ENCODE measurements around the gene VPS37D.

The VPS37D gene

DNA sequence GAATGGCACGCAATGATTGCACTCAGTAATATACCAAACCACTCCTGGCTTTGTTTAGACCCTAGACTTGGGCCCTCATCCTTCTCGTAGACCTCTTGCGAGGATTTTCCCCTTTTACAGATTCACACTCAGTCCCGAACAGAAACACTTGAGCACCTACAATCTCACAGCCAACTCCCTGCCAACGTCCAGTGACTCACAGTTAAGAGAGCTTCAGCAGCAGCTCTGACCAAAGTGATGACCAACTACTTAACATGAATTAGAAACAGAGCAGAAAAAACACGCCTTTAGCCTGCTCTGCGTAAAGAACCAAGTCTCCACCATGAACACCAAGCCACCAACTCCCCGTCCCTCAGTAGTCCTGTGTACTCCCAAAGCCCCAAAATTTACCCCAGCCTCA lies 13.4 kb downstream of the VPS37D start:
- DNase-seq: no peak

DNA sequence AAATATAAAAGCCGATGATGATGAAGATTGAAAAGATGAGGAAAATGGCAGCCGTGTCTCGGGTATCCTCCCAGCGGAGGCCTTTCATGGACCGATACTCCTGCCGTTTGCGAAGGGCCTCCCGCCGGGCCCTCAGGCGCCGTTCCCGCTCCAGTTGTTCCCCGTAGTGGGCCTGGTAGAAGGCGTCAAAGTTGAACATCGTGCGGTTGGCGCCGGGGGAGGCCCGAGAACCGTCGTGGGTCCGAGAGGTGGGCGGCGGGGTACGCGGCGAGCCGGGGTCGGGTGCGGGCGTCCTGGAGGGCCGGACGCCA lies 15.1 kb downstream of the VPS37D start:
- DNase-seq: no peak

DNA sequence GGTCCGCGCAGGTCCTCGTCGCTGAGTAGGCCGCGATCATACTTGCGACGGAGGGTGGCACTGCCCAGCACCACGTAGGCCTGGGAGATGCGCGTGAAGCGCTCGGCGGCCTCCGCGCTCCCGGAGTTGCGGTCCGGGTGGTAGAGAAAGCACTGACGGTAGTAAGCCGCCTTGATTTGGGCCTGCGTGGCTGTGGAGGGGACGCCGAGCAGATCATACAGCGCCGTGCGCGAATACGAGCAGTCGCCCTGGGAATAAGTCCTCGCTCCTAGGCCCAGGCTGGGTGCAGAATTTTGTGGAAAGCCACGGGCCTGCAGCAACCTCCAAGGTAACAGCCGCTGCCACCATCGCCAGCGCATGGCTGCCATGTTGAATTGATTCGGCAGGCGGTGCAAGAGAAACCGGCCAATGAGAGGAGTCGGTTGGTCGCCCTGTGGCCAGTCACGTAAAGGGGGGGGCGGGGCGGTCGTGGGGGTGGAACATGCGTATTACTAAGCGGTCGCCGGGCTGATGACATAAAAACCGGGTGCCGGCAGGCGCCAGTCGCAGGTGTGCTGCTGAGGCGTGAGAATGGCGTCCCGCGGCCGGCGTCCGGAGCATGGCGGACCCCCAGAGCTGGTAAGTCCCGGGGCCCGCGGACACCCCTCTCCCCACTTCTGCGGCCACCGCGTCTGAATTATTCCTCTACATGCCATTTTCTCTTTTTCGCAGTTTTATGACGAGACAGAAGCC lies 15.6 kb downstream of the VPS37D start, which contains the start of the genes BUD23 and DNAJC30:
BUD23 (plus strand) TSS at position 542 of the 732 bp plus-strand sequence; CDS start at position 571, 29 bp downstream.
DNAJC30 (minus strand) TSS at position 398 of the 732 bp plus-strand sequence; CDS start at position 368, 30 bp downstream.
- peak; percentile 96 for DNase-seq

DNA sequence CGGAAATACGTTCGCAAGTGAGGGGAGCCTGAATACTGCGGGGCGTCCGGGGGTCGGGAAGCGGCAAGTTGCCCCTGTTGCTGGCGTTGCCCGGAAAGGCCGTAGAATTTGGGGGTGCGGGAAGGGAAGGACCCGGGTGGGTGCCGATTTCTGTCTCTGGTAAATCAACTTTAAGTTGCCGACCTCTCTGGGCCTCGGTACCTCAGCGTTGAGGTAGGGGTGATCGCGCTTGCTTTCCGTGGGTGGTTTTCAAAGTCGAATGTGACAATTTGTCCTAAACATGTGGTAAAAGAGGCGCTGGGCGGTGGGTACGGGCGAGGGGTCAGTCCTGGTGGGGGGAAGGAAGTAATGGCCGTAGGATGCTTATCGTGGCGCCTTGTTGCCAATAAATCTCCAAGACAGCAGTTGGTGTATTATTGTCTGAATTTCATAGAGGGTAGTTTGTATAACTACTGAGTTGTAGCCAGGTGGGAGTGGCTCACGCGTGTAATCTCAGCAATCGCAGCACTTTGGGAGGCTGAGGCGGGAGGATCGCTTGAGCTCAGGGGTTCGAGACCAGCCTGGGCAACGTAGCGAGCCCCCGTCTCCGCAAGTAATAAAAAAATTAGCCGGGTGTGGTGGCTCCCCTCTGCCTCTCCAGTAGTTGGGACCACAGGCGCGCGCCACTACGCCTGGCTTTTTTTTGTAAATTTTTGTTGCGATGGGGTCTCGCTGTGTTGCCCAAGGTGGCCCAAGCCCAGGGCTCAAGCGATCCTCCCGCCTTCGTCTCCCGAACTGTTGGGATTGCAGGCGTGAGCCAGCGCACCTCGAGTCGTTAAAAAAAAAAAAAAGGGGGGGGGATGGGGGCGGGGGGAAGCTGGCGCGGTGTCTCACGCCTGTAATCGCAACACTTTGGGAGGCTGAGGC lies 16.4 kb downstream of the VPS37D start:
- no peak for DNase-seq

DNA sequence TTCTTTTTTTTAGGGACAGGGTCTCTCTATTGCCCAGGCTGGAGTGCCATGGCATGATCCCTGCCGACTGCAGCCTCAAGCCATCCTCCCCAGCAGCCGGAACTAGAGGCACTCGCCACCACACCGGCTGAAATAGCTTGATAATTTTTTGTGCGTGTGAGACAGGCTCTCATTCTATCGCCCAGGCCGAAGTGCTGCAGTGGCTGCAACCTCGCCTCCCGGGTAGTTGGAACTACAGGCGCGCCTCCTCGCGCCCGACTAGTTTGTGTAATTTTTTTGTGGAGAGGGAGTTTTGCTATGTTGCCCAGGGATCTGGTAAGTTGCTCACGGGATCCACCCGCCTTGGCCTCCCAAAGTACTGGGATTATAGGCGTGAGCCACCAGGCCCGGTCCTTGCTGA lies 17.7 kb downstream of the VPS37D start:
- DNase-seq: no peak

DNA sequence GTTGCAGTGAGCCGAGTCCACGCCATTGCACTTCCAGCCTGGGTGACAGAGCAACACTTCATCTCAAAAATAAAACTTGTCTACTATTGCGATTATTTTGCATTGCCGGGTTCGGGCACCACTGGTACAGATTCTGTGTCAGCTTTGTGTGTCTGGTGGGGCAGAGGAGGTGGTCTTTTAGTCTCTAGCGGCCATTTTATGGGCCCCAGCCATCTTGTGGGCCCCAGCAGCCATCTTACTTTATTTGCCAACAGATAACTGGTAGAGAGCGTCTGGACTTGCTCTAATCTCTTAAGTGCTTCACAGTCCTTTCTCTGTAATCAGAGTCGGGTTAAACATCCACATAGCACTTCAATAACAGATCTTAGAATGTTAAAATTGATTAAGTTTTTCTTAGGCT lies 20.7 kb downstream of the VPS37D start:
- no peak for DNase-seq

DNA sequence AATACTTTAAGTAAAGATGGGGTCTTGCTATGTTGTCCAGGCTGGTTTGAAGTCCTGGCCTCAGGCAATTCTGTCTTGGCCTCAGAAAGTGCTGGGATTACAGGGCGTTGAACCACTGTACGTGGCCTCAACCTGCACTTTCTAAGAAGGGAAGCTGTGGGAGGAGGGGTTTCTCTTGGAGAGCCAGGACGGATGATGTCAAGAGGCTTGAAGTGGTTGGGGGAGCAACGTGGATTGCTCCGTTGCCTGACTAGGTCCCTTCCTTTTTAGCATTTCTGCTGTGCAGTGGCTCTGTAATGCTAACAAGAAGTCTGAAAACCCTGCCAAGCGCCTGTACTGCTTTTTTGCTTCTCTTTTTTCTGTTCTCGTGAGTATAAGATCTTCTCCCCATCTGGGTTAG lies 23.0 kb downstream of the VPS37D start:
- DNase-seq: no peak

DNA sequence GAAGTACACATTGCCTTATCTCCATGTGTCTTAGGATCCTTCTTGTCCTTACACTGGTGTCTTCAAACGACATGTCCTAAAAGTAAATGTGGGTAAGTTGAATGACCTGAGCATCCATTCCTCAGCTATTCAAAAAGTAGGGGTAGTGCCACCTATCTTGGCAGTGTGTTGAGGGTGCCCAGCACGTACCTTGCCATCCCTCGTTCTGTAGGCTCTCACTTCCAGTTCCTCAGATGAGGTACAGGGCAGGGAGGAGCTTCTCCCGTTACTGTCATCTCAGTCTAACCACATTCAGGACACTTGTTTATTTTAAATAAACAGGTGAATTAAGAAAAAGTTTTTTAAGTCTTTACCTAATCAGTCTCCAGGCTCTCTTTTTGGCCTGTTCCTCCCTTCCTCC lies 28.7 kb downstream of the VPS37D start:
- DNase-seq: no peak

DNA sequence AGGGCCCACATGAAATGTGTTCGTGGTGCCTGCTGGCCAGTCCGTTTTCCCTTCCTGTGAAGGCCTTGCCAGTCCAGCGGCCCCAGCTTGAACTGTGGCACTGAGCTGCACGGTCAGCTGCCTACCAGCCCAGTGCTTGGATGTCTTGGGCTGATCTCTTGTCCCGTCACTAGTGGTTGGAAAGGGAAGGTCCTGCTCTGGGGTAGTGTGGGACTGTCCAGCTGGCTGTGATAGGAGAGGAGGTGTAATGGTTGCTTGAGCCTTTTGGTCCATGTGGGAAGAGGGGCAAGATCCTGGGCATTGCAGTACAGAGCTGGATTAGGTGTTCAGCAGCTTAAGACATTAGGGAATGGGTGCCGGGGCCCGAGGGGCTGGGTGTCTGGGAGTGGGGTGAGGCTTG lies 30.8 kb downstream of the VPS37D start:
- DNase-seq: no peak

DNA sequence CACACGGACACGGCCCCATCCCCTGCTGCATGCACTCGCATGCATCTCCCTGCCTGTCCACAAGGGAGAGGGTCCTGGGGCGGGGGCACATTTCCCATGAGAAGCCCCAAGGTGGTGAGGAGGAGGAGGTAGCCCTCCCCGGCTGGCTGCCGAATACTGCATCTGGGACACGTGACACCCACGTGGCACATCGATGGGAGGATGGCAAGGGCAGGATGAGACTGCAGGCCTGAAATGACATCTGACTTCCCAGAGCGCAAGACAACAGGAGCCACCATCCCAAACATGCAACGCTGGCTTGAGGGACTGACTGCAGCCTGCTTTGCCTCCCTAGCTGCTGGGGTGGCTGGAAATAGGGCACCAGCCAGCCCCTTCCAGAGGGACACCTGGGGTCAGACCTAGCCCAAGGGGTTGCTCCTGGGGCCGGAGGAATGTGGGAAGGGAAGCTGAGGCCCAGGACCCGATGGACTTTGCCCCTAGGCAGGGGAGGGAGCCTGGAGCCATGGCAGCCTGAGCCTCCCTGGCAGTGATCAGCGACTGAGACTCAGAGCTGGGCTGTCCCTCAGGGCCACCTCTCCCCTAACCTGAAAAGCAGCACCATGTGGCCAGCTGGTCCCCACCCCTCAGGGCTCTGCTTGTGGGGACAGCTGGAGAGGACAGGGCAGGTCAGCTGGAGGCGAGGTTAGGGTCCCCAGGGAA lies 31.9 kb downstream of the VPS37D start:
- no peak for DNase-seq

DNA sequence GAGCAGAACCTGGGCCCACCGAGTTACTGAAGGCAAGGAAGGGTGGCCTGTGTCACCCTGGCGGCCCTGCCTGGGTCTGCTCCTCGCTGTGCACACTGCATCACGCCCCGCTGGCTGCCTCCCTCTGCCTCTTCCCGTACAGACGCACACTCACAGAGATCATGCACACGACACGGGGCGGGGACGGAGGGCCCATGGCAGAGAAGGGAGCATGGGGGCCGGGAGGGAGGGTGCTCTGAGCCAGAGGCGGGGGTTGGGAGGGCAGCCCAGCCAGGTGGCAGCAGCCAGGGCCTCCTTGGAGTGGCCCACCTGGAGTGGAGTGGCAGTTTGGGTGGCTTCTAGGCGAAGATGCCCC lies 32.4 kb downstream of the VPS37D start:
- DNase-seq: no peak

DNA sequence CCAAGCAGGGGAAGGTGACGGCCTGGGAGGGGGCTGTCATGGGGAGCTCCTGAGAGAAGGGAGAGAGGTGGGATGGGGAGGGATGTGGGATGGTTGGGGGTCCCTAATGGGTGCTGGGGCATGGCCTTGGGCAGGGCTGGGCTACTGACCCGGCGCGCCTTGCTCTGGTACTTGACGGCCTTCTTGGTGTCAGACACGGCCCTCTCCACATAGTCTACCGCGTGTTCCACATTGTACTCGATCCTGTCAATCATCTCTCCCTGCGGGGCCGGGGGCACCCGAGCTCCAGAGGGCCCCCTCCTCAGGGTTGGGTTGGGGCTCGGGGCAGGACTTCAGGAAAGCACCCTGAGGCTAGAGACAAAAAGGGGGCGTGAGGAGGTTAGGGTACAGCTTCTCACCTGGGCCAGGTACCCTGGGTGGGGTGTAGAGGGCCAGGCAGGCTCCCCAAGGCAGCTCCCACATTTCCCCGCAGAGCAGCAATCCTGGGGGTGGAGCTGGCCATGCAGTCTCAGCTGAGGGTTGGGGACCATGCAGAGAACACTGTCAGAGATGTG lies 33.0 kb downstream of the VPS37D start:
- DNase-seq: no peak

DNA sequence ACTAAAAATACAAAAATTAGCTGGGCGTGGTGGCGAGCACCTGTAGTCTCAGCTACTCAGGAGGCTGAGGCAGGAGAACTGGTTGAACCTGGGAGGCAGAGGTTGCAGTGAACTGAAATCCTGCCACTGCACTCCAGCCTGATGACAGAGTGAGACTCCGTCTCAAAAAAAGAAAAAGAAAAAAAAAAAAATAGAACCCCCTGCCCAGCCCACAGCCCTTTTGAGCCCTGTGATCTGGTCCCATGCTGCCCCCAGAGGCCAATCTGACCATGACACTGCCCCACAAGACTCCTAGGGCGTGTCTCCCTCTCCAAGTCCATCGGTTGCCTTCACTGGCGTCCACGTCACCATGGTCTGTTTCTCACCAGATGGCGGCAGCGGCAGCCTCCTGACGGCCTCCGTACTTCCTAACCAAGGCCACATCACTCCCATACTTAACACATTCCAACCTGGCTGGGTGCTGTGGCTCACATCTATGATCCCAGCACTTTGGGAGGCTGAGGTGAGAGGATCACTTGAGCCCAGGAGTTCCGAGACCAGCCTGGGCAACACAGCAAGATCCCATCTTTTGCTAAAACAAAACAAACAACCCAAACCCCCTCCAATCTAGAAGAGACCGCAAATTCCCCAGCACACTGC lies 33.8 kb downstream of the VPS37D start:
- DNase-seq: peak; percentile 28

DNA sequence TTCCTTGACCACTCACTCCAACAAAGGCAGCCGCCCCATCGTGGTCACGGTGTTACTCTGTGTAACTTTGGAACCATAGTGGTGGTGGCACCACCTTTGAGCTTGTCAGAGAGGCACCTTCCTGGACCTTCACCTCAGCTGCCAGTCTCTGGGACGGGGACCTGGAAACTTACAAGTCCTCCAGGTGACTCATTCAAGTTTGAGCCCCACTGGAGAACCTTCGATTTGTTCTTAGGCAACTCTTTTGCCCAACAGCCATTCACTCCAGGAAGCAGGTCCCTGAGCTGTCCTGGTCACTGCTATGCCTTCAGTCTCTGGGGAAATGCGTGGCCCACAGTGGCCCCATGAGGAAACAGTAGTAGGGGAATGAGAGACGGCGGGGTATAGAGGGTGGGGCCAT lies 34.6 kb downstream of the VPS37D start:
- no peak for DNase-seq

DNA sequence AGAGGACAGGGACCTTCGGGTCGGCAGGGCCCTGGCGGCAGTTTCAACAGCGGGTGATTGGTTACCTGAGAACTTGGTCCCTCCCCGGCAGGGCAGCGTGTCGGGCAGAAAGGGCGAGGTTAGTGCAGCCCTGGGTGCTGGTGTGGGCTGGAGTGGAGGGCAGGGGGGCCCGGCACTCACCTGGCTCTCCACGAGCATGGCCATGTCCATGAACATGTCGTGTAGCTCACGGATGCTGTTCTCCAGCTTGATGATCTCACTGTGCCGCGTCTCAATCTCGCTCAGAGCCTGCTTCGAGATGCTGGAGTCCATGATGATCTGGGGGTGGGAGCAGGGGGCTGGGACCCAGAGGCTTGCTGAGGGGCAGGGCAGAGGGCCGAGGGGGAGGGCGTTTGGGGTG lies 35.0 kb downstream of the VPS37D start:
- DNase-seq: no peak

DNA sequence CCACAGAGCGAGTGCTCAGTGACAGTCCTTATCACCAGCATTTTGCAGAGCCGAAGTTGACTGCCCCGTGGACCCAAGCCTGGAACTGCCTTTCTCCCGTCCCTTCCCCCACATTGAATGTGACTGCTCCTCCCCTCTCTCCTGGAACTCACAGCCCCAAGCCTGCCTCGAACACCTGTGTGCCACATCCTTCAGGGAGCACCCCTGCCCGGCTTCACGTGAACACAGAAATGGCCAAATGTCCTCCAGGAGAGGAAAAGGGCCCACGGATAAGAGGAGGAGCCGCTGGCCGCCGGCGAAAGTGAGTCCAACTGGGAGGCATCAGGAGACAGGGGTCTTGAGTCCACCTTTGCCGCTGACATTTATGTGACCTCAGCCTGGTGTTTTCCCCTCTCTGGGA lies 35.6 kb downstream of the VPS37D start:
- no peak for DNase-seq

DNA sequence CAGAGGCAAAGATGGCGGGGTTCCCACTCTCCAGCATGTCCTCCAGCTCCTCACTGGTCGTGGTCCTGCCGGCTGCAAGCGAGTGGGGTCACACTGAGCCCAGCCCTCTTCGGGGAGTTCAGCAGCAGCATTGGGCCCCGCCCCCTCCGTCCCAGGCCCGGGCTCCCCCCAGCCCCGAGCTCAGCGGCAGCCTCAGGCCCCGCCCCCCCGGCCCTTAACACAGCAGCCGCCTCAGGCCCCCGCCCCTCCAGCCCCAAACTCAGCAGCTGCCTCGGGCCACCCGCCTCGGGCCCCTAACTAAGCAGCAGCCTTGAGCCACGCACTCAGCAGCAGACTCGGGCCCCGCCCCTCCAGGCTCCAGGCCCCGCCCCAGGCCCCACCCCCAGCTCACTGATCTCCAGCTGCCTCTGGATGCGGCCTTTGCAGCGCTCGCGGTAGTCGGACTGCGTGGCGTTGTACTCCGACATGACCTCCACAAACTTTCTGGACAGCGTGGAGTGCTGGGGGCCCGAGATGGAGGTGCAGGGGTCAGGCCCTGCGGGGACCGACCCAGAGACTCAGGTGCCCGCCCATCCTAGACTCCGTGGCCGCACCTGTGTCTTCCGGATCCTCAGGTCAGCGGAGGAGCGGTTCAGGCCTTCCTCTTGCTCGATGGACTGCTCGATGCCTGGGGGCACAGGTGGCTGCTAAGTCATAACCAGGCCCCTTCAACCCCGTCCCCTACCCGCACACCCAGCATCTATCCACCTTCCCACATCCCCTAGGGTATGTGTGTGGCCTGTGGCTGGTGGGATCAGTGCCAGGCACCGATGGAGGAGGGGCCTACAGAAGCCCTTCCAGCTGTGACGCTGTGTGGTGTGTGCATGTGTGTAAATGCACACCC lies 36.4 kb downstream of the VPS37D start:
- peak; percentile 34 for DNase-seq

DNA sequence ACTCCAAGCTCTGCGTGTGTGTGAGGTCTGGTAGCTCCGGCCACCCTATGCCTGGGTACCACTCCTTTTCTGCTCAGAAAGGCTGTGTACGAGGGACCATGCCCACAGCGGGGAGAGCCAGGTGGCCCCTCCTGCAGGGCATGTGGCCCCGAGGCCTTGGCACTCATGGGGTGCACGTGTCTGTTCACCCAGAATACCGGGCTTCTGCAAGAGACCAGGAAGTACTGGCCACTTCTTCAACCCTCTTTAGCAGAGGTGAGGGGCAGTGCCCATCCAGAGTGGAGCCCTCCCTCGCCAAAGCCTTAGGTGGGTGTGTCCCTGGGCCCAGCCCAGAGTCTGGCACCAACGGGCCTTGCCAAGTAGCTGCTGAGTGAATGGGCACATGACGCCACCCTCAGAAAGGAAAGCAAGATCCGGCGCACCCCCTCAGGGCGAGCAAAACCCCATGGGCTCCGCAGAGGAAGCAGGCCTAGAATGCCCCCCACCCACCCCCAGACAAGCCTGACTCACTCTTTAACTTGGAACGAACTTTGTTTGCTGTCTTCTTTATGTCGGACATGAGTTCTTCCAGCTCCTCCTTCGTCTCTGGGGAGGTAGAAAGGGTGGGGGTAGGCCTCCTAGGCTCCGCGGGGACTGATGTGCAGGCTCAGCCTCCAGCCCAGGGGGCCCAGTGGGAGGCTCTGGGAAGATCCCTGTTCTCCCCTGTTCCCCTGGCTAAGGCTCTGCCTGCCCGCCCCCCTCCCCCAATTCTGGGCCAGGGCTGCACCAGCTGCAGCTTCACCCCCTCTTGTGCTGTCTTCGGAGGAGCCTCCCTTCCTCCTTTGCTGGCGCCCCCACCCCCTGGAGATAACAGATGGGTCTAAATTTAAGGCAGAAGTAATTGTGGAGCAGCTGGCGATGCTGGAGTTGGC lies 37.3 kb downstream of the VPS37D start:
- no peak for DNase-seq

DNA sequence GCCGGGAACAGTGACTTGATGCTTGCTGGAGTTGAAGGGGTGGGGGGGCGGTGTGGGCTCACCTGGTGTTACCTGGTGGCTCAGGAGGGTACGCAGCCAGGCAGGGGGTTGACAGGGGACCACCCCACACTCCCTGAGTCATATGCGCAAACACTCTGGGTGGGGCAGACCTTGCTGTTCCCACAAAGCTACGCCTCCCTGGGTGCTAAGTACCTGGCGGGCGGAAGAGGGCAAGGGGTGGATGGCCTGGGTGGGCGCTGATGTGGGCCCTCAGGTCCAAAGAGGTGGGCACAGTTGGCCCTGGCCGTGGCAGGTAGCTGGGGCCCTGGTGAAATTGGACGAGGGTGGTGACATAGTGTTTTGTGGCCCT lies 37.9 kb downstream of the VPS37D start:
- DNase-seq: no peak

DNA sequence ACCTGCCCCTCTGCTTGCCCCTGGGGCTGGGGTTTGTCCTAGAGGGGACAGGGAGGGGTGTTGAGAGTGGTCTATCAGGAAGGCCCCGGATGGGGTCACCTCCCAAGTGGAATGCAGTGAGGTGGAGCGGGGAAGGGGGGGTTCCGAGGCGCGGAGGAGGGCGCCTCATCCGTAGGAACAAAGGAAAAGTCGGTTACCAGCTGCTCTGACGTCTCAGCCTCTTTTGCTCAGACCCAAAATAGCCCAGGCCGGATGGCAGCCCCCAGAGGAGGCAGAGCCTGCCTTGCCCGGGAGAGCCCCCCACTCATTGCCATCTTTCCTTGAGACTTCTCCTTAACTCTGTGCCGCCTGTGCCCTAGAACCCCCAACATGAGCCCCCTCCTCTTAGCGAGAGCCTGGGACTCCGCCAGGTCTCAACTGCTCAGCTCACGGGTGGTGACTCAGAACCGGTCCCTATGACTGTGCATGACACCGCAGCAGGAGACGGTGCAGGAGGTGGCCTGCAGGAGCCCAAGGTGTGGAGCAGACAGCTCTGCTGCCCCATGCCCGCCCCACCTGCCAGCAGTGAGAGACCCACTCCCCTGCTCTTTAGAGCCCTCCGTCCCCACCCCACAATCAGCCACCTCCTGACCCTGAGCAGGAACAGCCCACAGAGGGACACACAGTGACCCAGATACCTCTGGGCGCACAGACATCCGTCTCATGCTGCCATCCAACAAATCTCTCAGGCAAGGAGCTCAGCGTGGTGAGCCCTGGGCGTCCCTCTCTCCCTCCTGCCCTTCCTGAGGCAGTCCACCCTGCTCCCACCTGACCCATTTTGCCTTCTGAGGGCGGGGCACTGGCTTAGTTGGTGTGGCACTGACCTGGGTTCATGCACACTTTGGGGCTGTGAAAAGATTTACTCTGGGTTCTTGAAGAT lies 38.8 kb downstream of the VPS37D start:
- no peak for DNase-seq

Measured in CD4-positive, alpha-beta T cell treated with Interleukin-17A for 1 hour (primary cell).